HepG2 (cell line): ENCODE results near the gene GNA12. TPM values are rescaled to one million over a fixed set of nuclear protein-coding genes. Genes with fewer than 3 reads are reported as not detected.

Experiments
- AHDC1 ChIP-seq: sonication (generic); formaldehyde crosslinking; IDR thresholded peaks from 2 replicates; pipeline ENCODE4 v1.5.1; 2020; ENCODE audit warnings: mild to moderate bottlenecking, missing genetic modification reagents, borderline replicate concordance
- CEBPG ChIP-seq: IDR thresholded peaks from 2 replicates; pipeline ENCODE4 v1.6.1; 2016
- CREB1 ChIP-seq, 2 experiments: fragments of 450-650 bp in 1 of 2; IDR thresholded peaks; 2 replicates each; pipeline ENCODE4 v1.6.1; 2016 to 2017; ENCODE audit warnings: control low read depth in 1 of 2, mild to moderate bottlenecking in 1 of 2, missing compliant biosample characterization in 1 of 2, missing genetic modification characterization in 1 of 2
- FOXP1 ChIP-seq, 2 experiments: fragments of 450-650 bp in 1 of 2; IDR thresholded peaks; 2 replicates each; pipeline ENCODE4 v1.6.1; 2017 to 2018; ENCODE audit warnings: antibody characterized with exemption in 1 of 2
- HOXA3 ChIP-seq: sonication (generic); formaldehyde crosslinking; IDR thresholded peaks from 2 replicates; pipeline ENCODE4 v1.5.0; 2020; ENCODE audit warnings: missing genetic modification reagents
- JUND ChIP-seq: sonication (generic); formaldehyde crosslinking; IDR thresholded peaks from 2 replicates; pipeline ENCODE4 v1.8.0; 2022; ENCODE audit warnings: mild to moderate bottlenecking, missing genetic modification reagents
- MAFK ChIP-seq, 2 experiments: IDR thresholded peaks in 1 of 2; conservative IDR thresholded peaks in 1 of 2; 2 replicates each; pipeline ENCODE4 v1.6.1; 2011; ENCODE audit warnings: improper control_type of control experiment in 2 of 2, low read length in 2 of 2
- MLX ChIP-seq: IDR thresholded peaks from 2 replicates; pipeline ENCODE4 v1.6.1; 2016
- RBM22 ChIP-seq: fragments of 200-400 bp; formaldehyde crosslinking; optimal IDR thresholded peaks from 2 replicates; pipeline ENCODE3; 2017; ENCODE audit warnings: mild to moderate bottlenecking, low read length, moderate library complexity
- TGIF2 ChIP-seq: IDR thresholded peaks from 2 replicates; pipeline ENCODE4 v1.6.1; 2016; ENCODE audit warnings: control low read depth, missing compliant biosample characterization
- ZFP91 ChIP-seq: sonication (generic); formaldehyde crosslinking; IDR thresholded peaks from 2 replicates; pipeline ENCODE4 v1.9.0; 2022; ENCODE audit warnings: missing genetic modification reagents, mild to moderate bottlenecking, borderline replicate concordance
- ZNF253 ChIP-seq: sonication (generic); formaldehyde crosslinking; IDR thresholded peaks from 2 replicates; pipeline ENCODE4 v1.8.0; 2022; ENCODE audit warnings: mild to moderate bottlenecking, missing genetic modification reagents, borderline replicate concordance
- ZNF549 ChIP-seq: sonication (generic); formaldehyde crosslinking; IDR thresholded peaks from 2 replicates; pipeline ENCODE4 v1.5.0; 2020; ENCODE audit warnings: missing genetic modification reagents
- ZNF687 ChIP-seq: sonication (generic); formaldehyde crosslinking; IDR thresholded peaks from 2 replicates; pipeline ENCODE4 v1.5.1; 2020; ENCODE audit warnings: mild to moderate bottlenecking, missing genetic modification reagents, moderate library complexity
- ZNF776 ChIP-seq: sonication (generic); formaldehyde crosslinking; IDR thresholded peaks from 2 replicates; pipeline ENCODE4 v1.4.0; 2020; ENCODE audit warnings: mild to moderate bottlenecking, missing genetic modification reagents
- polyA plus RNA-seq, 8 experiments: library from polyadenylated mRNA; depleted of rRNA in 3 of 8; stranded (reverse) in 7 of 8; unstranded in 1 of 8; fragments of >200 nt; fragmentation: Illumina TruSeq in 4 of 8; extraction: Trizol in 4 of 8; gene quantifications; 2 replicates each; pipeline versions ENCODE4 v1.2.1 to v1.2.3, GENCODE V29; 2011 to 2016; ENCODE audit warnings: low read depth in 4 of 8, missing spikeins in 1 of 8, mixed read lengths in 1 of 8; ENCODE audit not compliant: insufficient read depth in 1 of 8
- total RNA-seq, 5 experiments: library from RNA; depleted of rRNA; stranded (reverse); fragments of >200 nt; fragmentation: Illumina TruSeq; extraction: Trizol; gene quantifications; 2 replicates each; pipeline ENCODE4 v1.2.3, GENCODE V29; 2016; ENCODE audit warnings: low read depth in 1 of 5

GNA12 gene
- total and polyA plus RNA-seq, 2 of the 13 experiments (the other 11 are each of a cell fraction or from before 2014, with no cell fraction given), result 16.2 to 50.9 TPM

GRCh38 chr7:2757904-2758672 is 86.0 kb downstream of the GNA12 start (continued):
- TF ChIP-seq JUND (CRISPR knock-in tag) (peak; percentile 56; the same call in 1 of the 2 replicates), TGIF2 (CRISPR knock-in tag) (peak; percentile 28; the same call in 1 of the 2 replicates), ZNF253 (no peak), CEBPG (CRISPR knock-in tag) (0 out of 2 replicates have a peak, but pooled peaks have one; percentile 41), ZNF549 (CRISPR knock-in tag) (0 out of 2 replicates have a peak, but pooled peaks have one; percentile 67), ZNF776 (CRISPR knock-in tag) (no peak), MAFK (conservative IDR thresholded peaks at IDR 0.05 in 1 of 2, IDR thresholded peaks at IDR 0.05 in 1 of 2; ENCODE audit: low read length in 2 of 2) (peak; percentile 58 to 69), HOXA3 (peak; percentile 68; the same call in 1 of the 2 replicates), AHDC1 (no peak; the same call in 1 of the 2 replicates), CREB1 (IDR thresholded peaks at IDR 0.05) (peak; percentile 66; the same call in 1 of the 2 replicates), CREB1 (CRISPR knock-in tag; IDR thresholded peaks at IDR 0.05) (peak; percentile 88), ZNF687 (CRISPR knock-in tag) (peak; percentile 45), FOXP1 (IDR thresholded peaks at IDR 0.05) (no peak), FOXP1 (CRISPR knock-in tag; IDR thresholded peaks at IDR 0.05) (0 out of 2 replicates have a peak, but pooled peaks have one; percentile 11), MLX (CRISPR knock-in tag) (no peak), RBM22 (peak; percentile 51), ZFP91 (peak; percentile 61)
